PC-9 (cell line): Measurements from ENCODE around the gene NASP. TPM values are rescaled to one million over a fixed set of nuclear protein-coding genes. Genes with fewer than 3 reads are reported as not detected.

Experiments
- Bru-seq: library from RNA; stranded (reverse); fragments of 400-500 nt; gene quantifications from one replicate; lab custom pipeline; 2021; lab: Mats Ljungman, UMichigan
- BruChase-seq, 2 experiments: library from RNA; stranded (reverse); fragments of 400-500 nt; gene quantifications; one replicate each; lab custom pipeline; 2021; lab: Mats Ljungman, UMichigan
- BruUV-seq: library from RNA; stranded (reverse); fragments of 400-500 nt; replicated peaks from 2 replicates; lab custom pipeline; 2021; lab: Mats Ljungman, UMichigan
- CTCF ChIA-PET: fragments of 300-600 bp; sonication (Branson Sonifier 250); formaldehyde crosslinking; loops from one replicate; lab custom pipeline; 2022; ENCODE audit warnings: antibody characterized with exemption; lab: Charles Lee
- POLR2A ChIA-PET: fragments of 300-600 bp; sonication (Branson Sonifier 250); formaldehyde crosslinking; loops from one replicate; lab custom pipeline; 2022; ENCODE audit warnings: antibody characterized with exemption; ENCODE audit not compliant: unreplicated experiment; lab: Charles Lee
- DNase-seq, 2 experiments: peaks; one replicate each; pipeline versions ENCODE4 v3.0.0 to v3.0.0-alpha.2; 2015 to 2022; ENCODE audit warnings: mixed read lengths in 1 of 2
- H2AFZ ChIP-seq: fragments of 200-600 bp; sonication (generic); 2 replicates; pipeline ENCODE4 v1.8.1; 2017; ENCODE audit warnings: antibody characterized with exemption
- H3F3A ChIP-seq: fragments of 200-600 bp; sonication (generic); 2 replicates; pipeline ENCODE4 v1.8.1; 2017; ENCODE audit warnings: antibody characterized with exemption, mild to moderate bottlenecking, low read depth; ENCODE audit not compliant: insufficient read depth
- H3K27ac ChIP-seq: fragments of 200-600 bp; sonication (generic); 2 replicates; pipeline ENCODE4 v1.6.1; 2016; ENCODE audit warnings: mixed run types
- H3K27me3 ChIP-seq: fragments of 200-600 bp; sonication (generic); 2 replicates; pipeline ENCODE4 v1.6.1; 2016; ENCODE audit warnings: low read depth, mixed run types; ENCODE audit not compliant: insufficient read depth
- H3K36me3 ChIP-seq: fragments of 200-600 bp; sonication (generic); 2 replicates; pipeline ENCODE4 v1.6.1; 2016; ENCODE audit warnings: low read depth, mixed run types
- H3K4me1 ChIP-seq: fragments of 200-600 bp; sonication (generic); replicated peaks from 2 replicates; pipeline ENCODE4 v1.6.1; 2016; ENCODE audit warnings: mixed run types; ENCODE audit not compliant: insufficient read depth
- H3K4me2 ChIP-seq: fragments of 200-600 bp; sonication (generic); 2 replicates; pipeline ENCODE4 v1.6.1; 2017; ENCODE audit warnings: mixed run types
- H3K4me3 ChIP-seq: fragments of 200-600 bp; sonication (generic); 2 replicates; pipeline ENCODE4 v1.6.1; 2016; ENCODE audit warnings: mixed run types
- H3K79me2 ChIP-seq: fragments of 200-600 bp; sonication (generic); 2 replicates; pipeline ENCODE4 v1.6.1; 2017; ENCODE audit warnings: low read depth, mixed run types
- H3K9me2 ChIP-seq: fragments of 200-600 bp; sonication (generic); 2 replicates; pipeline ENCODE4 v1.8.1; 2017; ENCODE audit warnings: mild to moderate bottlenecking; ENCODE audit not compliant: insufficient read depth
- H3K9me3 ChIP-seq: fragments of 200-600 bp; sonication (generic); 2 replicates; pipeline ENCODE4 v1.8.1; 2016; ENCODE audit warnings: low read depth; ENCODE audit not compliant: insufficient read depth
- H4K20me1 ChIP-seq: fragments of 200-600 bp; sonication (generic); 2 replicates; pipeline ENCODE4 v1.8.1; 2017; ENCODE audit not compliant: insufficient read depth
- CTCF ChIP-seq: fragments of 200-600 bp; sonication (generic); conservative IDR thresholded peaks from 2 replicates; pipeline ENCODE4 v1.6.1; 2017; ENCODE audit warnings: mixed run types, antibody characterized with exemption, mild to moderate bottlenecking, moderate library complexity
- EZH2 ChIP-seq: fragments of 200-600 bp; sonication (generic); IDR thresholded peaks from 2 replicates; pipeline ENCODE4 v1.8.0; 2017; ENCODE audit warnings: antibody characterized with exemption, low read depth
- intact Hi-C: fragments of 100-400 bp; cut with micrococcal nuclease; formaldehyde crosslinking; loops from one replicate; pipeline ENCODE4 v1.10.0; 2022; ENCODE audit not compliant: unreplicated experiment
- long read RNA-seq: library from polyadenylated mRNA; stranded (forward); transcript quantifications from one replicate; pipeline ENCODE4 v2.0.0, GENCODE V29; 2022
- total RNA-seq: library from RNA; stranded (reverse); gene quantifications from 2 replicates; pipeline ENCODE4 v1.2.3, GENCODE V29; 2021

NASP gene
- total RNA-seq (211 and 221 TPM in 2 replicates), Bru-seq, nascent RNA (percentile 98 among the genes with signal in this experiment), BruChase-seq, experiment 1, labeled RNA remaining after a 2-hour chase (percentile 96 among the genes with signal in this experiment), BruChase-seq, experiment 2, labeled RNA remaining after a 6-hour chase (percentile 96 among the genes with signal in this experiment)
- long read RNA-seq, transcript NASP-201 (15 exons, 3,207 nt), result minor isoform, 59 of 269 reads
- long read RNA-seq, transcript NASP-202 (14 exons, 1,538 nt), result major isoform, 144 of 269 reads
- long read RNA-seq, partial matches to known transcripts, result 19 of 269 reads
- long read RNA-seq, other reads (novel, unspliced or antisense), result 39 of 269 reads

- Histone ChIP-seq H3K4me3 (peak within 1 kb of the TSS; percentile 86), H3K9me3 (no peaks in the 10 kb centered on the region), H2AFZ (peak within 1 kb of the TSS; percentile 100), H4K20me1 (peaks cover 38% of the 10 kb centered on the region), H3K27ac (peak within 1 kb of the TSS; percentile 64), H3K4me2 (peak within 1 kb of the TSS; percentile 89), H3K9me2 (no peaks in the 10 kb centered on the region), H3F3A (peaks cover 22% of the 10 kb centered on the region), H3K36me3 (peaks cover 3% of the 10 kb centered on the region; the same call in 1 of the 2 replicates), H3K27me3 (no peaks in the 10 kb centered on the region), H3K79me2 (peaks cover 42% of the 10 kb centered on the region), H3K4me1 (peaks cover 17% of the 10 kb centered on the region)
- TSS peak; percentile 57 for BruUV-seq
- DNase-seq, result peak; percentile 73 to 95
- ChIA-PET CTCF (interaction anchor here (0.5 to 0.8 kb wide), 2 partner anchors 91 to 749 kb away, joined by 3 to 8 read pairs; no protein-coding TSS in a partner anchor), POLR2A (interaction anchor here (0.5 to 1.0 kb wide), 12 partner anchors 42 to 1060 kb away, joined by 3 to 12 read pairs (median 4); partner anchors contain the start of genes CCDC163, MMACHC, PRDX1 and RAD54L)
- no peak for TF ChIP-seq EZH2
- intact Hi-C loops, result loop anchor here (1.0 to 10.0 kb wide), 8 partner anchors 27 to 849 kb away; partner anchors contain the start of genes BTBD19, DYNLT4, GPBP1L1 and HECTD3
Observed at GRCh38 chr1:45583666-45584350, at the start of gene NASP. Gene NASP (plus strand): TSS chr1:45584041. CDS start chr1:45584147, 106 bp downstream.

GRCh38 chr1:45535988-45536766 lies 47.7 kb upstream of the NASP start:
- Histone ChIP-seq H3K27ac (no peak overlapping the region), H3F3A (peaks cover 14% of the 10 kb centered on the region; the same call in 1 of the 2 replicates), H3K4me2 (0 out of 2 replicates have a peak overlapping the region, but pooled peaks have one; percentile 11), H3K4me3 (no peak overlapping the region), H2AFZ (no peak overlapping the region), H3K9me3 (no peaks in the 10 kb centered on the region), H4K20me1 (no peaks in the 10 kb centered on the region), H3K4me1 (peaks cover 13% of the 10 kb centered on the region), H3K79me2 (no peaks in the 10 kb centered on the region), H3K36me3 (no peaks in the 10 kb centered on the region), H3K9me2 (no peaks in the 10 kb centered on the region), H3K27me3 (no peaks in the 10 kb centered on the region)
- ChIA-PET CTCF (interaction anchor here (0.8 kb wide), 1 partner anchor 9 kb away, joined by 4 read pairs; no protein-coding TSS in a partner anchor), POLR2A (interaction anchor here (0.6 to 0.7 kb wide), 3 partner anchors 9 to 47 kb away, joined by 3 read pairs; no protein-coding TSS in a partner anchor)
- intact Hi-C loops, result no loop called here
- TF ChIP-seq CTCF, result no peak
- TF ChIP-seq EZH2, result no peak
- no peak for DNase-seq
- no TSS peak for BruUV-seq

GRCh38 chr1:45536886-45537285 lies 47.0 kb upstream of the NASP start:
- no peaks in the 10 kb centered on the region for H3K36me3 ChIP-seq
- TF ChIP-seq EZH2, result no peak
- TF ChIP-seq CTCF, result no peak
- no peak overlapping the region for H3K4me3 ChIP-seq
- H3K9me3 ChIP-seq, result no peaks in the 10 kb centered on the region
- H3K27me3 ChIP-seq, result no peaks in the 10 kb centered on the region
- POLR2A ChIA-PET, result interaction anchor here (0.6 to 0.7 kb wide), 2 partner anchors 11 to 12 kb away, joined by 3 to 7 read pairs; no protein-coding TSS in a partner anchor
- no peak overlapping the region for H3K4me2 ChIP-seq
- intact Hi-C loops, result no loop called here
- H3F3A ChIP-seq, result peaks cover 14% of the 10 kb centered on the region; the same call in 1 of the 2 replicates
- BruUV-seq, result no TSS peak
- no peak overlapping the region for H2AFZ ChIP-seq
- H4K20me1 ChIP-seq, result no peaks in the 10 kb centered on the region
- no peak for DNase-seq
- no peaks in the 10 kb centered on the region for H3K79me2 ChIP-seq
- no peaks in the 10 kb centered on the region for H3K9me2 ChIP-seq
- CTCF ChIA-PET, result interaction anchor here (0.8 to 1.4 kb wide), 2 partner anchors 9 to 43 kb away, joined by 4 to 6 read pairs; no protein-coding TSS in a partner anchor
- no peak overlapping the region for H3K27ac ChIP-seq
- peaks cover 13% of the 10 kb centered on the region for H3K4me1 ChIP-seq
